ENCODE measurements around the gene MRGPRX2. TPM values are rescaled to one million over a fixed set of nuclear protein-coding genes. Genes with fewer than 3 reads are reported as not detected.

MRGPRX2 gene
- total RNA-seq, 4 donors from 2014 or later = 0.13 to 0.49 TPM; not detected in 2

DNA sequence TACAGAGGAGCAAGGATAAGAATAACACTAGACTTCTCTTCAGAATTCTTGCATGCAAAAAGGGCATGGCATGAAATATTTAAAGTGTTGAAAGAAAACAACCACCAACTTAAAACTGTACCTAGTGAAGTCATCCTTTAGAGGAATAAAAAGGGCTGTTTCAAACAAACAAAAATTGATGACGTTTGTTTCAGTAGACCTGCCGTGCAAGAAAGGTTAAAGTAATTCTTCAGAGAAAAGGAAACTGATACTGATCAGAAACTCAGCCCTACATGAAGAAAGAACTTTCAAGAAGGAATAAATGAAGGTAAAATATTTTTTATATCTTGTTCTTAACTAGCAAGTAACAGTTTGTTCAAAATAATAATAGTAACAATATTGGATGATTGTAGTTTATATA lies 27.5 kb downstream of the MRGPRX2 start:
- intact Hi-C loops (cut with DNase I; ENCODE audit: low total_unique reads) = no loop called here
- H3K4me3 ChIP-seq (ENCODE audit: low read depth, poor library complexity, severe bottlenecking) = no peak overlapping the region
- DNase-seq (ENCODE audit: low spot score in 2 of 2) = no peak
- TF ChIP-seq POLR2A (IDR thresholded peaks at IDR 0.05) = no peak
- TF ChIP-seq, protein P1, sequence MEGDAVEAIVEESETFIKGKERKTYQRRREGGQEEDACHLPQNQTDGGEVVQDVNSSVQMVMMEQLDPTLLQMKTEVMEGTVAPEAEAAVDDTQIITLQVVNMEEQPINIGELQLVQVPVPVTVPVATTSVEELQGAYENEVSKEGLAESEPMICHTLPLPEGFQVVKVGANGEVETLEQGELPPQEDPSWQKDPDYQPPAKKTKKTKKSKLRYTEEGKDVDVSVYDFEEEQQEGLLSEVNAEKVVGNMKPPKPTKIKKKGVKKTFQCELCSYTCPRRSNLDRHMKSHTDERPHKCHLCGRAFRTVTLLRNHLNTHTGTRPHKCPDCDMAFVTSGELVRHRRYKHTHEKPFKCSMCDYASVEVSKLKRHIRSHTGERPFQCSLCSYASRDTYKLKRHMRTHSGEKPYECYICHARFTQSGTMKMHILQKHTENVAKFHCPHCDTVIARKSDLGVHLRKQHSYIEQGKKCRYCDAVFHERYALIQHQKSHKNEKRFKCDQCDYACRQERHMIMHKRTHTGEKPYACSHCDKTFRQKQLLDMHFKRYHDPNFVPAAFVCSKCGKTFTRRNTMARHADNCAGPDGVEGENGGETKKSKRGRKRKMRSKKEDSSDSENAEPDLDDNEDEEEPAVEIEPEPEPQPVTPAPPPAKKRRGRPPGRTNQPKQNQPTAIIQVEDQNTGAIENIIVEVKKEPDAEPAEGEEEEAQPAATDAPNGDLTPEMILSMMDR (IDR thresholded peaks at IDR 0.05) = no peak
- WGBS, 2 donors = 62 to 74% methylated on average over 2 of the region's 2 CpGs

DNA sequence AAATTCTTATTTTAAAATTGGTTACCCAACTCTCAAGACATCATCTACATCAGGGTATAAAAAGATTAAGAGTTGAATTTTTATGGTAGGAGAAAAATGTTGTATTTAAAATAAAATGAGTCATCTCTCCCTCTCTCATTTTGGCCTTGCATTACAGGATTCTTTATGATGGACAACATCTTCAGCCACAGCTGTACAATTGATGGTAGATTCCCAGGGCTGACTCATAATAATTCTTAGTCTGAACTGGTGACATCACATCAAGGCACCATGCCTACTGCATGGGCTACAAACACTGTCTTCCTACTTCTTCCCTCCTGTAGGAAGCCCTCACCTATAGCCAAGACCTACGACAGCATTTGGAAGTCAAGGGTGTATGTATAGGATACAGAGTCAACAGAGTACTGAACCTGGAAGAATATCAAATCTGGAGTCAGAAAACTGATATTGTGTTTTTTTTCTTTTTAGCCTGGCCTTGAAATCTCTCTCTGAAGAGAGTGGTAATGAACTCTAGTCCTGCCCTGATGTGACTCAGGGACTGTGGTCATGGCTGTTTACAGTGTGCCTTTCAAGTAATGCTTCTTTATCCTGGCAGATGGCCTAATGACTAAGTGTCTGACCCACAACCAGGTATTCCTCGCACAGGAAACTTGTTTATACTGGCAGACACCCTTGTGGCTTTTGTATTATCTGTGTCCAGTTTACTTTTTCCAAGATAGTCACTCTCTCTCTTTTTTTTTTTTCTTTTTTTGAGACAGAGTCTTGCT lies 32.5 kb downstream of the MRGPRX2 start:
- no peak for TF ChIP-seq POLR2A (IDR thresholded peaks at IDR 0.05)
- TF ChIP-seq, protein P1 (IDR thresholded peaks at IDR 0.05) = no peak
- H3K4me3 ChIP-seq (ENCODE audit: low read depth, poor library complexity, severe bottlenecking) = no peak overlapping the region
- DNase-seq (ENCODE audit: low spot score in 2 of 2) = no peak
- intact Hi-C loops (cut with DNase I; ENCODE audit: low total_unique reads) = no loop called here
- 58 to 64% methylated on average over 2 of the region's 2 CpGs for WGBS, 2 donors

- no peak overlapping the region for H3K4me3 ChIP-seq (ENCODE audit: low read depth, poor library complexity, severe bottlenecking)
- DNase-seq (ENCODE audit: low spot score in 2 of 2) = no peak
- intact Hi-C loops (cut with DNase I; ENCODE audit: low total_unique reads) = no loop called here
- WGBS, 2 donors = 84 to 90% methylated on average over 2 of the region's 2 CpGs
- no peak for TF ChIP-seq POLR2A (IDR thresholded peaks at IDR 0.05)
- TF ChIP-seq, protein P1 (IDR thresholded peaks at IDR 0.05) = no peak
Measured at GRCh38 chr11:19026862-19027261, 33.7 kb downstream of the MRGPRX2 start.

DNA sequence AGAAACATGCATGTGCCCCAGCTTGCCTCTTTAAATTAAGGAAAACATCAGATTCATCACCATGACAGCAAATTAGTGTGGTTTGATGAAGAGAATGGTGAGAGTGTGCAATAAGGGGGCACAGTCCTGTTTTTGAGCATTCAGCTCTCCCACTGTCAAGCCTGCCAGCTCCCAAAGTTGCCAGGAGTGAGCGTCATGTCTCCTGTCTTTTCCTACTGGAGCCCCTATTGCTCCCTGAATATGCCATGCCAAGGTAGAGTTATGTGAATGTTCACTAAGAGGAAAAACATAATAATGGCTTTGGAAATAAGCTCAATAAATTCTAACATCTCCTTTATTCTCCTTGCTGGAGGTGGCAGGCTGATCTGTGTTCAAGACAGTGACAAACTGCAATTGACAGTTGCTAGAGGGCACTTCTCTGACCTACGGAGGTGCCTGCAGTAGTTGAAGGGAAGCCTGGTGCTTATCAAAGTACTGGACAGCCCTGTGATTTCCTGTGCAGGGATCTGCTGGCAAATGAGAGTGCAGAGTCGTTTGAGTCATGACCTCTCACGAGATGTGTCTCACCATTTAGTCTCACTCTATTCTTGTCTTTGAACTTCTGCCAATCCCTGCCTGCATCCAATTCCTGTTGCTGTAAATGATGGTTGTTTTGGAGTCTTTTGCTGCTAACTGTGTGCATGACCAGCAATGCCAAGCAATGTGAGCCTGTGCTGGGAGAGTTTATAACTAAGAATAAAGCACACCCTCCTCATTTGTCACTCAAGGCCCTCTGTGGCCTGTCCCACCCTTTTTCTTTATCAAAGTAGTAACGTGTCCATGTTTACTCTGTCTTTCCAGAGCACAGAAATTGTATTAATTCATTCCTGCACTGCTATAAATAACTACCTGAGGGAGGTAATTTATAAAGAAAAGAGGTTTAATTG lies 34.8 kb downstream of the MRGPRX2 start:
- H3K4me3 ChIP-seq (ENCODE audit: low read depth, poor library complexity, severe bottlenecking) = no peak overlapping the region
- intact Hi-C loops (cut with DNase I; ENCODE audit: low total_unique reads) = no loop called here
- DNase-seq (ENCODE audit: low spot score in 2 of 2) = no peak
- WGBS, 2 donors = 16 to 18% methylated on average over 5 of the region's 5 CpGs
- no peak for TF ChIP-seq POLR2A (IDR thresholded peaks at IDR 0.05)
- TF ChIP-seq, protein P1 (IDR thresholded peaks at IDR 0.05) = no peak

DNA sequence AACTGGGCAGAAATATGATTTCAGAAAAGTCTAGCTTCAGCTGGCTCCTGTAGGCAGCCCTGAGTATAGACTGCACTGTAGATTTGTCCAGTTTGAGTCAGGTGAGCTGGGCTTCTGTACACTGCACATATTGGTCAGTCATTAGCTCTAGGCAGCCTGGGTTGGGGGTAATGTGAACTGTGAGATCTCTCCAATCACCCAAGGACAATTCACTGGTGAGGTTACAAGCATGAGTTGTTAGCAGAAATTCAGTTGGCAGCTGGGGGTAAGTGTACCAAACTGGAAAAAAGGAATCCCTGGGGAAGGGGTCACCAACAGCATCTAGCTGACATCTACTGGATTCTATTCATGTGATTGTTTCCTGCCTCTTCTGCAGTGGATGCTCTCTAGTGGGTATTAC lies 39.7 kb downstream of the MRGPRX2 start:
- TF ChIP-seq POLR2A (IDR thresholded peaks at IDR 0.05) = no peak
- TF ChIP-seq, protein P1 (IDR thresholded peaks at IDR 0.05) = no peak
- H3K4me3 ChIP-seq (ENCODE audit: low read depth, poor library complexity, severe bottlenecking) = no peak overlapping the region
- intact Hi-C loops (cut with DNase I; ENCODE audit: low total_unique reads) = no loop called here
- DNase-seq (ENCODE audit: low spot score in 2 of 2) = no peak
